Activated CD8-positive, alpha-beta T cell treated with anti-CD3 and anti-CD28 coated beads for 36 hours (primary cell): ENCODE results near the gene UMAD1. TPM values are rescaled to one million over a fixed set of nuclear protein-coding genes. Genes with fewer than 3 reads are reported as not detected.

ENCODE experiments used
- ATAC-seq: fragments of 200-7000 bp; cut with Tn5 transposase; one replicate; pipeline ENCODE4 v1.10.0; 2021; ENCODE audit warnings: mild to moderate bottlenecking, moderate library complexity
- CTCF ChIA-PET: fragments of 350-600 bp; sonication (Branson Sonifier 250); formaldehyde crosslinking; loops from one replicate; lab custom pipeline; 2021; ENCODE audit warnings: antibody characterized with exemption; lab: Charles Lee
- POLR2A ChIA-PET: fragments of 350-600 bp; sonication (Branson Sonifier 250); formaldehyde crosslinking; loops from one replicate; lab custom pipeline; 2021; ENCODE audit warnings: antibody characterized with exemption; lab: Charles Lee
- DNase-seq: peaks from one replicate; pipeline ENCODE4 v3.0.0-alpha.2; 2020
- H3K27ac Mint-ChIP-seq: one replicate; pipeline ENCODE4 v1.8.0; 2021; ENCODE audit warnings: mild to moderate bottlenecking, mixed read lengths
- H3K27me3 Mint-ChIP-seq: one replicate; pipeline ENCODE4 v1.8.0; 2021; ENCODE audit warnings: mixed read lengths
- H3K36me3 Mint-ChIP-seq: one replicate; pipeline ENCODE4 v1.8.0; 2021; ENCODE audit warnings: low read depth, mixed read lengths
- H3K4me1 Mint-ChIP-seq: one replicate; pipeline ENCODE4 v1.8.0; 2021; ENCODE audit warnings: low read depth, mixed read lengths
- H3K4me3 Mint-ChIP-seq: one replicate; pipeline ENCODE4 v1.8.0; 2021; ENCODE audit warnings: mild to moderate bottlenecking, moderate library complexity, mixed read lengths
- H3K9me3 Mint-ChIP-seq: one replicate; pipeline ENCODE4 v1.8.0; 2021; ENCODE audit warnings: mixed read lengths
- CTCF ChIP-seq: fragments of 200-600 bp; IDR thresholded peaks from one replicate; pipeline ENCODE4 v1.8.0; 2022; ENCODE audit warnings: antibody characterized with exemption, mild to moderate bottlenecking
- intact Hi-C: fragments of 100-400 bp; cut with micrococcal nuclease; formaldehyde crosslinking; loops from one replicate; pipeline ENCODE4 v1.10.0; 2022
- total RNA-seq, 2 experiments: library from RNA; stranded (reverse); gene quantifications; one replicate each; pipeline ENCODE4 v1.2.3, GENCODE V29; 2021

The UMAD1 gene
- total RNA-seq, 2 experiments from 2014 or later: 10.1 to 11.1 TPM

DNA sequence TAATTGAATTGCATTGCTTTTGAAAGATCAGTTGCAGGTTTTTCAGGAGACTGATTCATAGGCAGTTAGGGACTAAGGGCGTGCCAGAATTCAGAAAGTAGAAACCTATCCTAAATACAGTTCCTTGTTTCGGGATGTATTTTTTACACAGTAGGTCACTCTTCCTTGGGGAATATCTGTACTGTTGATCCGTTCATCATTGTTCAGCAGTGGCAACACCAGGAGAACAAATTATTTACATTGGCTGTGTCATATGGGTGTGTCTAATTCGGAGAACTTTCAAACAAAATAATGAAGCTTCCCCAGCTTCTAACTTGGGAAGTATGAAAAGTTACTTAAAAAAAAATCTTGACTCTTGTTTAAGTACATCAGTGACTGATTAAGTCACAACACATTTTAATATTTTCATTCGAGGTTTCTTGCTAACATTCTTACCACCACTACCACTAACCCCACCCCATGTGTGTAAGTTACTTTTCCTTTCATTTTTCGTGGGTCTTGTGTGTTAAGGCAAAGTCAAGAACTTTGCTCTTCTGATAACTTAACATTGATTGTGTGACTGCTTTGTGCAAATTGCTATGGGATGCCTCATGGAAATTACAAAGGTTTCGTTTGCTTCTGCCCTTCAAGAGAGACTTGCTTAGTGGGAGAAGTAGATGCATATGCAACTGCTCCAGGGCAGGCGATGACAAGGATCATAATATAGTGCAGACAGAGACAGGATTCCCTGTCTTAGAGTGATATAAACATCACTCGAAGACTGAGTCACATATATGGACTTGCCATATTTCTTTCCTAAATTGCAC is 121.6 kb downstream of the UMAD1 start:
- CTCF ChIA-PET: interaction anchor here (0.5 to 6.0 kb wide), 12 partner anchors 9 to 580 kb away, joined by 3 to 63 read pairs (median 4); partner anchors contain the start of gene C1GALT1
- Mint-ChIP-seq H3K27ac (peak overlapping the region; percentile 92), H3K36me3 (no peaks in the 10 kb centered on the region), H3K27me3 (no peaks in the 10 kb centered on the region), H3K4me1 (peaks cover 38% of the 10 kb centered on the region), H3K4me3 (peak overlapping the region; percentile 89), H3K9me3 (no peaks in the 10 kb centered on the region)
- intact Hi-C loops: loop anchor here (1.0 kb wide), 1 partner anchor 81 kb away; no protein-coding TSS in a partner anchor
- ATAC-seq: peak; percentile 83
- peak; percentile 18 for DNase-seq
- POLR2A ChIA-PET: no interaction called here
- no peak for TF ChIP-seq CTCF

GRCh38 chr7:7764520-7765396 is 124.2 kb downstream of the UMAD1 start:
- intact Hi-C loops: no loop called here
- H3K27me3 Mint-ChIP-seq: no peaks in the 10 kb centered on the region
- ATAC-seq: peak; percentile 38
- H3K4me1 Mint-ChIP-seq: peaks cover 38% of the 10 kb centered on the region
- no peak overlapping the region for H3K4me3 Mint-ChIP-seq
- ChIA-PET CTCF (interaction anchor here (0.7 to 2.4 kb wide), 10 partner anchors 8 to 531 kb away, joined by 3 to 19 read pairs (median 3); no protein-coding TSS in a partner anchor), POLR2A (interaction anchor here (0.8 kb wide), 1 partner anchor 201 kb away, joined by 3 read pairs; no protein-coding TSS in a partner anchor)
- H3K36me3 Mint-ChIP-seq: no peaks in the 10 kb centered on the region
- TF ChIP-seq CTCF: no peak
- peak overlapping the region; percentile 40 for H3K27ac Mint-ChIP-seq
- DNase-seq: no peak
- no peaks in the 10 kb centered on the region for H3K9me3 Mint-ChIP-seq

DNA sequence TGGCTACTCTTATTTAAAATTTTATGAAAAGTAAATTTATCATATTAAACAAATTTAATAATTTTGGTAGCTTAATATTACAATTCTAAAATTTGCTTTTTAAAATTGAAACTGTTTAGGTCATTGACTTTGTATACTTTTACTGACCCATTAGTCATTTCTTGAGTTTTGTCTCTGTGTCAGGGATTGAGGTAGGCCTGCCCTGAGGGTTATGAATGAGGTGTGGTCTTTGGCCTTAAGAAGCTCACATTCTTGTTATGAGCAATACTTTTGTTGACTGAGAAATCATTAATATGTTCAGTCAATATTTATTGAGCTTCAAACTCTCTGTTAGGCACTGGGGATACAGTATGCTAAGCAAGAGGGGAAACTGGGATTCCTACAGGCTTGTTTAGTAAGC is 124.9 kb downstream of the UMAD1 start:
- no peaks in the 10 kb centered on the region for H3K9me3 Mint-ChIP-seq
- DNase-seq: no peak

DNA sequence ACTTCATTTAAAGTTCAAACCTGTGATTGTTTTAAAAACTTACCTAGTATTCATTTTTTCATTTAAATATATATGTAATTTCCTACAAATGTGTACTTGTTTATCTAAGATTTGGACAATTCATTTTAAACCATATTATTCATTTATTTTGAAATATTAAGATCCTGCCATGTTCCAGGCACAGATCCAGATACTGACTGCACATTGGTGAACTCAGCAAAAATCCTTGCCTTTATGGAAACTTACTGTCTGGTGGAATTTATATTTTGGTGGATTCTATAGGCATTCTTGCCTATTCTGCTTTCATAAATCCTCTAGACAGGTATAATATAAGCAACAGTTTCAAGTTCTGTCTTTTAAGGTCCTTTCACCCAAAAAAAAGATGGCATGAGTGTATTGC is 126.1 kb downstream of the UMAD1 start:
- Mint-ChIP-seq H3K36me3 (no peaks in the 10 kb centered on the region), H3K4me1 (peaks cover 35% of the 10 kb centered on the region), H3K4me3 (no peak overlapping the region), H3K9me3 (no peaks in the 10 kb centered on the region), H3K27ac (no peak overlapping the region), H3K27me3 (no peaks in the 10 kb centered on the region)
- no peak for TF ChIP-seq CTCF
- intact Hi-C loops: no loop called here
- DNase-seq (no peak), ATAC-seq (no peak)
- ChIA-PET POLR2A (no interaction called here), CTCF (no interaction called here)

More for the DNA sequence above, 124.9 kb downstream of the UMAD1 start:
- intact Hi-C loops: no loop called here
- Mint-ChIP-seq H3K27ac (no peak overlapping the region), H3K27me3 (no peaks in the 10 kb centered on the region), H3K36me3 (no peaks in the 10 kb centered on the region), H3K4me3 (no peak overlapping the region), H3K4me1 (peaks cover 39% of the 10 kb centered on the region)
- ATAC-seq: no peak
- no peak for TF ChIP-seq CTCF
- CTCF ChIA-PET: interaction anchor here (0.7 to 2.4 kb wide), 5 partner anchors 9 to 445 kb away, joined by 3 to 19 read pairs (median 4); no protein-coding TSS in a partner anchor
- POLR2A ChIA-PET: no interaction called here
